H9 (cell line): Measurements from ENCODE around the gene CREB5. TPM values are rescaled to one million over a fixed set of nuclear protein-coding genes. Genes with fewer than 3 reads are reported as not detected.

Experiments
- DNase-seq: peaks from one replicate; pipeline ENCODE4 v3.0.0-alpha.2; 2017
- H2AFZ ChIP-seq: one replicate; pipeline ENCODE4 v1.6.1; 2013; ENCODE audit warnings: mild to moderate bottlenecking, low read length, control low read depth, moderate library complexity
- H2AK5ac ChIP-seq: 2 replicates; pipeline ENCODE4 v1.6.1; 2013; ENCODE audit warnings: low read length, control low read depth, mixed read lengths; ENCODE audit not compliant: insufficient read length
- H2BK120ac ChIP-seq: one replicate; pipeline ENCODE4 v1.6.1; 2013; ENCODE audit warnings: low read depth, mild to moderate bottlenecking, low read length, control low read depth, inconsistent platforms; ENCODE audit not compliant: poor library complexity, severe bottlenecking
- H2BK12ac ChIP-seq: 2 replicates; pipeline ENCODE4 v1.6.1; 2013; ENCODE audit warnings: low read length, control low read depth, mixed read lengths, low read depth; ENCODE audit not compliant: insufficient read length
- H2BK15ac ChIP-seq: 2 replicates; pipeline ENCODE4 v1.6.1; 2013; ENCODE audit warnings: low read depth, low read length, control low read depth
- H2BK20ac ChIP-seq: one replicate; pipeline ENCODE4 v1.6.1; 2013; ENCODE audit warnings: low read depth, mild to moderate bottlenecking, low read length, control low read depth, inconsistent platforms; ENCODE audit not compliant: poor library complexity, severe bottlenecking
- H2BK5ac ChIP-seq: 2 replicates; pipeline ENCODE4 v1.6.1; 2013; ENCODE audit warnings: low read length, control low read depth, mixed read lengths; ENCODE audit not compliant: insufficient read length
- H3K14ac ChIP-seq: 2 replicates; pipeline ENCODE4 v1.6.1; 2013; ENCODE audit warnings: low read length, control low read depth; ENCODE audit not compliant: insufficient read depth
- H3K18ac ChIP-seq: 2 replicates; pipeline ENCODE4 v1.6.1; 2013; ENCODE audit warnings: low read depth, mild to moderate bottlenecking, mixed read lengths, low read length, control low read depth; ENCODE audit not compliant: insufficient read length
- H3K23ac ChIP-seq: 2 replicates; pipeline ENCODE4 v1.6.1; 2013; ENCODE audit warnings: low read length, control low read depth, mixed read lengths, low read depth; ENCODE audit not compliant: insufficient read length
- H3K23me2 ChIP-seq: 2 replicates; pipeline ENCODE4 v1.6.1; 2013; ENCODE audit warnings: low read depth, mild to moderate bottlenecking, mixed read lengths, low read length, control low read depth; ENCODE audit not compliant: insufficient read length, poor library complexity, severe bottlenecking
- H3K27ac ChIP-seq: 2 replicates; pipeline ENCODE4 v1.5.1; 2013; ENCODE audit warnings: low read length, control low read depth, mixed read lengths, low read depth; ENCODE audit not compliant: insufficient read length
- H3K27me3 ChIP-seq: 2 replicates; pipeline ENCODE4 v1.6.1; 2013; ENCODE audit warnings: low read length, control low read depth, inconsistent platforms; ENCODE audit not compliant: insufficient read depth
- H3K4ac ChIP-seq: 2 replicates; pipeline ENCODE4 v1.6.1; 2013; ENCODE audit warnings: low read depth, mild to moderate bottlenecking, control low read depth, inconsistent platforms, low read length, moderate library complexity
- H3K4me1 ChIP-seq: 2 replicates; pipeline ENCODE4 v1.6.1; 2013; ENCODE audit warnings: low read length, control low read depth, inconsistent platforms; ENCODE audit not compliant: insufficient read depth
- H3K4me2 ChIP-seq: 2 replicates; pipeline ENCODE4 v1.6.1; 2013; ENCODE audit warnings: low read length, control low read depth, mixed read lengths; ENCODE audit not compliant: insufficient read length, insufficient read depth
- H3K56ac ChIP-seq: 2 replicates; pipeline ENCODE4 v1.6.1; 2013; ENCODE audit warnings: low read depth, mild to moderate bottlenecking, mixed read lengths, low read length, control low read depth; ENCODE audit not compliant: insufficient read length
- H3K79me1 ChIP-seq: 2 replicates; pipeline ENCODE4 v1.6.1; 2013; ENCODE audit warnings: low read depth, mild to moderate bottlenecking, moderate library complexity, low read length, control low read depth, inconsistent platforms; ENCODE audit not compliant: insufficient read depth, poor library complexity, severe bottlenecking
- H3K79me2 ChIP-seq: 2 replicates; pipeline ENCODE4 v1.6.1; 2013; ENCODE audit warnings: low read length, control low read depth, inconsistent platforms; ENCODE audit not compliant: insufficient read depth
- H3K9ac ChIP-seq: 2 replicates; pipeline ENCODE4 v1.6.1; 2013; ENCODE audit warnings: low read length, control low read depth, mixed read lengths; ENCODE audit not compliant: insufficient read length; ENCODE audit errors: extremely low read depth
- H3K9me3 ChIP-seq: one replicate; pipeline ENCODE4 v1.6.1; 2013; ENCODE audit warnings: low read depth, low read length, inconsistent platforms; ENCODE audit not compliant: control insufficient read depth
- H3T11ph ChIP-seq: one replicate; pipeline ENCODE4 v1.6.1; 2013; ENCODE audit warnings: mild to moderate bottlenecking, low read length, control low read depth, inconsistent platforms
- H4K20me1 ChIP-seq: one replicate; pipeline ENCODE4 v1.6.1; 2013; ENCODE audit not compliant: control insufficient read depth, insufficient read length, insufficient read depth
- H4K5ac ChIP-seq: 2 replicates; pipeline ENCODE4 v1.6.1; 2013; ENCODE audit warnings: low read depth, mild to moderate bottlenecking, mixed read lengths, low read length, control low read depth; ENCODE audit not compliant: insufficient read length
- H4K8ac ChIP-seq: replicated peaks from 2 replicates; pipeline ENCODE4 v1.6.1; 2013; ENCODE audit warnings: low read length, control low read depth, mixed read lengths, low read depth; ENCODE audit not compliant: insufficient read length
- H4K91ac ChIP-seq: 2 replicates; pipeline ENCODE4 v1.6.1; 2013; ENCODE audit warnings: low read depth, mild to moderate bottlenecking, moderate library complexity, mixed read lengths, low read length, control low read depth; ENCODE audit not compliant: insufficient read length
- H3K27ac Mint-ChIP-seq, 3 experiments: 2 replicates in 2 of 3; 3 replicates in 1 of 3; pipeline ENCODE4 v1.8.0; 2020 to 2021; ENCODE audit warnings: mixed read lengths in 3 of 3, mild to moderate bottlenecking in 1 of 3, moderate library complexity in 1 of 3
- H3K27me3 Mint-ChIP-seq: 2 replicates; pipeline ENCODE4 v1.8.0; 2021; ENCODE audit warnings: low read depth, mild to moderate bottlenecking, moderate library complexity, mixed read lengths
- H3K36me3 Mint-ChIP-seq, 3 experiments: 2 replicates in 2 of 3; 3 replicates in 1 of 3; pipeline ENCODE4 v1.8.0; 2020 to 2021; ENCODE audit warnings: low read depth in 3 of 3, mixed read lengths in 3 of 3; ENCODE audit not compliant: insufficient read depth in 1 of 3
- H3K4me1 Mint-ChIP-seq, 2 experiments: 2 replicates each; pipeline ENCODE4 v1.8.0; 2020; ENCODE audit warnings: mixed read lengths in 2 of 2
- H3K4me3 Mint-ChIP-seq, 2 experiments: 2 replicates in 1 of 2; 3 replicates in 1 of 2; pipeline ENCODE4 v1.8.0; 2020 to 2021; ENCODE audit warnings: mild to moderate bottlenecking in 2 of 2, mixed read lengths in 2 of 2, moderate library complexity in 1 of 2
- H3K9me3 Mint-ChIP-seq, 2 experiments: 2 replicates in 1 of 2; 3 replicates in 1 of 2; pipeline ENCODE4 v1.8.0; 2020; ENCODE audit warnings: mild to moderate bottlenecking in 2 of 2, mixed read lengths in 2 of 2, moderate library complexity in 1 of 2
- CTCF ChIP-seq: fragments of 200-600 bp; sonication (generic); conservative IDR thresholded peaks from 3 replicates; pipeline ENCODE4 v1.8.0; 2021; ENCODE audit warnings: antibody characterized with exemption, mild to moderate bottlenecking
- WGBS: extraction: QIAGEN DNeasy Blood & Tissue Kit; methylation state at CpG from one replicate; pipeline ENCODE4 v1.1.7; 2013; ENCODE audit warnings: missing lambda C conversion rate, low lambda C conversion rate, mixed read lengths; ENCODE audit not compliant: insufficient read length; ENCODE audit errors: extremely low coverage; 5-methylcytosine and 5-hydroxymethylcytosine counted together
- total RNA-seq: library from RNA; stranded (reverse); gene quantifications from 2 replicates; pipeline ENCODE4 v1.2.1, GENCODE V29; 2021

Gene CREB5
- total RNA-seq, 1 experiment from 2014 or later = 4.0 TPM

GRCh38 chr7:28768577-28769147 is 356.3 kb downstream of the CREB5 start:
- Mint-ChIP-seq H3K9me3 (no peaks in the 10 kb centered on the region), H3K4me3 (no peak overlapping the region), H3K27ac (no peak overlapping the region), H3K27me3 (peaks cover 2% of the 10 kb centered on the region; the same call in 1 of the 2 replicates), H3K36me3 (no peaks in the 10 kb centered on the region; a peak in 1 of 7 replicates), H3K4me1 (no peaks in the 10 kb centered on the region; a peak in 1 of 4 replicates)
- H3K56ac ChIP-seq = no peak overlapping the region
- no peak for TF ChIP-seq CTCF
- no peak overlapping the region for H2BK5ac ChIP-seq
- no peak overlapping the region for H3K4ac ChIP-seq
- H3K79me2 ChIP-seq = no peaks in the 10 kb centered on the region
- no peaks in the 10 kb centered on the region for H4K20me1 ChIP-seq
- H3K9me3 ChIP-seq = no peaks in the 10 kb centered on the region
- WGBS = no CpG with 5 or more reads among the region's 1 CpG
- H2BK15ac ChIP-seq = no peak overlapping the region
- H4K91ac ChIP-seq = no peak overlapping the region
- no peak overlapping the region for H2AK5ac ChIP-seq
- H4K8ac ChIP-seq = no peak overlapping the region
- H4K5ac ChIP-seq = no peak overlapping the region
- no peak overlapping the region for H3T11ph ChIP-seq
- no peaks in the 10 kb centered on the region for H3K23me2 ChIP-seq
- no peak overlapping the region for H3K18ac ChIP-seq
- no peak overlapping the region for H2BK120ac ChIP-seq
- H2BK12ac ChIP-seq = no peak overlapping the region
- no peak for DNase-seq
- H3K27me3 ChIP-seq = no peaks in the 10 kb centered on the region
- H3K4me2 ChIP-seq = no peak overlapping the region
- no peaks in the 10 kb centered on the region for H3K79me1 ChIP-seq
- H3K9ac ChIP-seq = no peak overlapping the region
- no peak overlapping the region for H2BK20ac ChIP-seq
- no peak overlapping the region for H3K14ac ChIP-seq
- no peaks in the 10 kb centered on the region for H3K4me1 ChIP-seq
- H3K27ac ChIP-seq = no peak overlapping the region
- H2AFZ ChIP-seq = no peak overlapping the region
- no peak overlapping the region for H3K23ac ChIP-seq
